ENCODE measurements around the gene USF2.

- TF ChIP-seq TCF12 (IDR thresholded peaks at IDR 0.05; ENCODE audit: low read depth) (no peak), EGR1 (IDR thresholded peaks at IDR 0.05) (no peak), MAX (IDR thresholded peaks at IDR 0.05) (no peak), EP300 (IDR thresholded peaks at IDR 0.05; ENCODE audit: borderline replicate concordance) (no peak), YY1 (IDR thresholded peaks at IDR 0.05; ENCODE audit: low read depth) (no peak), TAF1 (IDR thresholded peaks at IDR 0.05; ENCODE audit: low read depth) (no peak), REST (IDR thresholded peaks at IDR 0.05; ENCODE audit: low read depth) (no peak), USF1 (IDR thresholded peaks at IDR 0.05) (no peak), RAD21 (IDR thresholded peaks at IDR 0.05; ENCODE audit: low read depth) (no peak), CEBPB (IDR thresholded peaks at IDR 0.05) (no peak)
Observed at GRCh38 chr19:35310811-35311465, 42.2 kb downstream of the USF2 start.

Data from Ishikawa (cell line).